H1 (cell line): ENCODE results near the gene FOXP4. TPM values are rescaled to one million over a fixed set of nuclear protein-coding genes. Genes with fewer than 3 reads are reported as not detected.
A peak's percentile ranks its signal among the peaks of the same experiment; 100 is the strongest.

ENCODE experiments used
- CTCF ChIA-PET: fragments of 300-600 bp; sonication (Branson Sonifier 250); formaldehyde crosslinking; loops from one replicate; lab custom pipeline; 2021; ENCODE audit not compliant: partially characterized antibody; lab: Charles Lee
- POLR2A ChIA-PET: fragments of 300-600 bp; sonication (Branson Sonifier 250); formaldehyde crosslinking; loops from one replicate; lab custom pipeline; 2021; ENCODE audit warnings: inconsistent platforms; ENCODE audit not compliant: partially characterized antibody; lab: Charles Lee
- DNase-seq, 2 experiments: peaks; one replicate each; pipeline versions ENCODE4 v3.0.0 to v3.0.0-alpha.2; 2010 to 2022; ENCODE audit warnings: low spot score in 2 of 2, low read depth in 1 of 2, mixed read lengths in 1 of 2
- FAIRE-seq: peaks from 2 replicates; lab custom pipeline; 2011; peaks lifted over from hg19 to GRCh38; lab: Jason Lieb, UNC
- H2AFZ ChIP-seq: 2 replicates; pipeline ENCODE4 v1.8.1; 2012; ENCODE audit warnings: low read length, inconsistent platforms
- H2AK5ac ChIP-seq: 2 replicates; pipeline ENCODE4 v1.6.1; 2013; ENCODE audit warnings: low read depth, low read length
- H2BK120ac ChIP-seq: replicated peaks from 2 replicates; pipeline ENCODE3; 2013; ENCODE audit warnings: low read depth, low read length, inconsistent platforms
- H2BK12ac ChIP-seq: 2 replicates; pipeline ENCODE4 v1.6.1; 2013; ENCODE audit warnings: low read depth, low read length
- H2BK15ac ChIP-seq: 2 replicates; pipeline ENCODE4 v1.6.1; 2013; ENCODE audit warnings: low read length
- H2BK20ac ChIP-seq: 2 replicates; pipeline ENCODE4 v1.6.1; 2013; ENCODE audit warnings: low read length
- H2BK5ac ChIP-seq: 2 replicates; pipeline ENCODE4 v1.6.1; 2013; ENCODE audit warnings: low read depth, low read length
- H3K14ac ChIP-seq: 2 replicates; pipeline ENCODE4 v1.6.1; 2013; ENCODE audit warnings: inconsistent platforms; ENCODE audit not compliant: insufficient read length
- H3K18ac ChIP-seq: 2 replicates; pipeline ENCODE4 v1.6.1; 2013; ENCODE audit warnings: low read length; ENCODE audit errors: extremely low read depth
- H3K23ac ChIP-seq: 2 replicates; pipeline ENCODE4 v1.6.1; 2013; ENCODE audit warnings: inconsistent platforms; ENCODE audit not compliant: insufficient read length
- H3K23me2 ChIP-seq: 2 replicates; pipeline ENCODE4 v1.6.1; 2013; ENCODE audit warnings: low read depth, low read length
- H3K27ac ChIP-seq: 2 replicates; pipeline ENCODE4 v1.6.1; 2011; ENCODE audit warnings: low read depth, low read length, inconsistent platforms
- H3K27me3 ChIP-seq, 4 experiments: replicated peaks in 1 of 4; 1 replicate in 1 of 4; 2 replicates in 3 of 4; pipeline versions ENCODE4 v1.6.1 to v1.8.1; 2011 to 2013; ENCODE audit warnings: low read length in 3 of 4, mild to moderate bottlenecking in 3 of 4, inconsistent platforms in 2 of 4, mixed read lengths in 2 of 4, moderate library complexity in 1 of 4; ENCODE audit not compliant: control insufficient read depth in 3 of 4, insufficient read depth in 3 of 4; ENCODE audit errors: extremely low read depth in 1 of 4
- H3K36me3 ChIP-seq, 4 experiments: 2 replicates each; pipeline versions ENCODE4 v1.6.1 to v1.8.1; 2011 to 2013; ENCODE audit warnings: mild to moderate bottlenecking in 4 of 4, low read length in 3 of 4, moderate library complexity in 2 of 4, control low read depth in 1 of 4, inconsistent platforms in 1 of 4; ENCODE audit not compliant: insufficient read depth in 4 of 4, control insufficient read depth in 2 of 4
- H3K4ac ChIP-seq: replicated peaks from 2 replicates; pipeline ENCODE3; 2013; ENCODE audit warnings: low read length, low read depth, mixed read lengths, inconsistent platforms; ENCODE audit not compliant: insufficient read length
- H3K4me1 ChIP-seq, 4 experiments: replicated peaks in 1 of 4; 1 replicate in 1 of 4; 2 replicates in 3 of 4; pipeline versions ENCODE4 v1.6.1 to v1.8.1; 2011 to 2013; ENCODE audit warnings: low read length in 3 of 4, inconsistent platforms in 2 of 4, mixed read lengths in 1 of 4; ENCODE audit not compliant: insufficient read depth in 4 of 4, control insufficient read depth in 3 of 4
- H3K4me2 ChIP-seq, 2 experiments: 2 replicates each; pipeline versions ENCODE4 v1.6.1 to v1.8.1; 2011 to 2013; ENCODE audit warnings: low read depth in 2 of 2, low read length in 2 of 2, control low read depth in 1 of 2, inconsistent platforms in 1 of 2, mild to moderate bottlenecking in 1 of 2; ENCODE audit not compliant: insufficient read depth in 1 of 2
- H3K4me3 ChIP-seq, 4 experiments: fragments of 200-600, 300-600 bp in 1 of 4; sonication (generic), shearing (Covaris generic), sonication (Bioruptor Twin) in 1 of 4; 2 replicates each; pipeline versions ENCODE4 v1.5.1 to v1.8.1; 2011 to 2016; ENCODE audit warnings: low read length in 4 of 4, low read depth in 3 of 4, control low read depth in 2 of 4, inconsistent platforms in 2 of 4, mild to moderate bottlenecking in 2 of 4, mixed read lengths in 1 of 4, moderate library complexity in 1 of 4; ENCODE audit not compliant: insufficient read depth in 2 of 4; ENCODE audit errors: extremely low read depth in 1 of 4
- H3K56ac ChIP-seq: replicated peaks from 2 replicates; pipeline ENCODE3; 2013; ENCODE audit warnings: low read depth, mild to moderate bottlenecking, mixed read lengths, low read length, inconsistent platforms; ENCODE audit not compliant: insufficient read length
- H3K79me1 ChIP-seq: 2 replicates; pipeline ENCODE4 v1.6.1; 2013; ENCODE audit warnings: low read depth, low read length, control low read depth
- H3K79me2 ChIP-seq, 2 experiments: 2 replicates each; pipeline versions ENCODE4 v1.6.1 to v1.8.1; 2012 to 2013; ENCODE audit warnings: low read length in 2 of 2, mild to moderate bottlenecking in 2 of 2, inconsistent platforms in 1 of 2; ENCODE audit not compliant: insufficient read depth in 2 of 2, control insufficient read depth in 1 of 2
- H3K9ac ChIP-seq, 4 experiments: replicated peaks in 1 of 4; 1 replicate in 1 of 4; 2 replicates in 3 of 4; pipeline versions ENCODE4 v1.6.1 to v1.8.1; 2011 to 2013; ENCODE audit warnings: low read depth in 3 of 4, low read length in 3 of 4, control low read depth in 2 of 4, mild to moderate bottlenecking in 2 of 4, moderate library complexity in 2 of 4, inconsistent platforms in 1 of 4; ENCODE audit errors: extremely low read depth in 1 of 4
- H3K9me3 ChIP-seq, 2 experiments: 2 replicates each; pipeline versions ENCODE4 v1.6.1 to v1.8.1; 2012 to 2013; ENCODE audit warnings: mild to moderate bottlenecking in 2 of 2, moderate library complexity in 2 of 2, control low read depth in 1 of 2, inconsistent platforms in 1 of 2, low read depth in 1 of 2, low read length in 1 of 2, mixed read lengths in 1 of 2; ENCODE audit not compliant: insufficient read depth in 2 of 2
- H4K20me1 ChIP-seq, 2 experiments: replicated peaks in 1 of 2; 2 replicates each; pipeline versions ENCODE3 to v1.8.1; 2011 to 2013; ENCODE audit warnings: inconsistent platforms in 2 of 2, low read length in 2 of 2, mild to moderate bottlenecking in 1 of 2; ENCODE audit not compliant: insufficient read depth in 2 of 2, control insufficient read depth in 1 of 2
- H4K5ac ChIP-seq: 2 replicates; pipeline ENCODE4 v1.6.1; 2013; ENCODE audit warnings: low read length, low read depth, mixed read lengths, inconsistent platforms; ENCODE audit not compliant: insufficient read length
- H4K8ac ChIP-seq: 2 replicates; pipeline ENCODE4 v1.8.0; 2013; ENCODE audit warnings: mild to moderate bottlenecking, moderate library complexity, low read length, inconsistent platforms; ENCODE audit not compliant: insufficient read depth; ENCODE audit errors: extremely low read depth
- H4K91ac ChIP-seq: replicated peaks from 2 replicates; pipeline ENCODE3; 2013; ENCODE audit warnings: low read length, mixed read lengths, inconsistent platforms; ENCODE audit not compliant: insufficient read length
- CTBP2 ChIP-seq: IDR thresholded peaks from 2 replicates; pipeline ENCODE4 v1.7.0; 2011; ENCODE audit warnings: borderline replicate concordance, mild to moderate bottlenecking, moderate library complexity, mixed read lengths, low read length; ENCODE audit not compliant: insufficient read depth, insufficient read length
- CTCF ChIP-seq, 3 experiments: IDR thresholded peaks; 1 replicate in 2 of 3; 2 replicates in 1 of 3; pipeline versions ENCODE4 v1.5.1 to v1.6.1; 2011; ENCODE audit warnings: low read length in 3 of 3, mild to moderate bottlenecking in 3 of 3, inconsistent platforms in 2 of 3, low read depth in 1 of 3, moderate library complexity in 1 of 3; ENCODE audit not compliant: insufficient read depth in 1 of 3; ENCODE audit errors: control extremely low read depth in 1 of 3
- RAD21 ChIP-seq, 2 experiments: IDR thresholded peaks in 1 of 2; conservative IDR thresholded peaks in 1 of 2; 2 replicates each; pipeline ENCODE4 v1.6.1; 2011; ENCODE audit warnings: low read depth in 2 of 2, low read length in 2 of 2, improper control_type of control experiment in 1 of 2, inconsistent platforms in 1 of 2, mild to moderate bottlenecking in 1 of 2, moderate library complexity in 1 of 2
- WGBS, 2 experiments: shearing (Covaris generic) in 1 of 2; methylation state at CpG; one replicate each; pipeline versions ENCODE4 v1.1.6 to v1.1.7; 2013 to 2015; ENCODE audit warnings: low lambda C conversion rate in 2 of 2, mixed read lengths in 2 of 2, inconsistent platforms in 1 of 2, low coverage in 1 of 2, missing lambda C conversion rate in 1 of 2; ENCODE audit not compliant: insufficient replicate concordance in 2 of 2, insufficient coverage in 1 of 2, insufficient read length in 1 of 2; ENCODE audit errors: extremely low coverage in 1 of 2, missing lambda C conversion rate in 1 of 2; 5-methylcytosine and 5-hydroxymethylcytosine counted together
- polyA plus RNA-seq, 7 experiments: library from polyadenylated mRNA; depleted of rRNA in 3 of 7; stranded (reverse) in 5 of 7; unstranded in 2 of 7; fragments of >200 nt in 5 of 7; fragments of 200-250 nt in 2 of 7; gene quantifications; 1 replicate in 5 of 7; 2 replicates in 1 of 7; 4 replicates in 1 of 7; pipeline versions ENCODE4 v1.2.1 to v1.2.3, GENCODE V29; 2011 to 2013; ENCODE audit warnings: missing spikeins in 2 of 7, mixed read lengths in 2 of 7
- total RNA-seq: library from RNA; stranded (reverse); fragmentation: NEBNext Ultra II Directional; extraction: Animal tissue kit (Norgen Biotek cat#: 25700); gene quantifications from 2 replicates; pipeline ENCODE4 v1.2.1, GENCODE V29; 2021

Gene FOXP4
- total and polyA plus RNA-seq, 2 of the 8 experiments (the other 6 are each of a cell fraction or from before 2014, with no cell fraction given) = 4.8 to 13.3 TPM

- Histone ChIP-seq H3K56ac (no peak overlapping the region), H3K79me1 (no peaks in the 10 kb centered on the region), H4K20me1 (no peaks in the 10 kb centered on the region), H2AFZ (no peak overlapping the region), H2BK20ac (peak overlapping the region; percentile 56; the same call in 1 of the 2 replicates), H3K27me3 (peaks cover 8 to 46% (median 25%) of the 10 kb centered on the region in 4 experiments; a peak in 6 of 7 replicates), H3K23me2 (peaks cover 22% of the 10 kb centered on the region; the same call in 1 of the 2 replicates), H3K4me1 (peaks cover 0 to 9% (median 6%) of the 10 kb centered on the region in 4 experiments; a peak in 6 of 7 replicates), H3K36me3 (no peaks in the 10 kb centered on the region), H2AK5ac (no peak overlapping the region), H3K79me2 (peaks cover 0 to 4% of the 10 kb centered on the region in 2 experiments; a peak in 1 of 4 replicates), H4K5ac (no peak overlapping the region), H4K8ac (no peak overlapping the region), H3K23ac (no peak overlapping the region), H4K91ac (no peak overlapping the region), H3K18ac (peak overlapping the region; percentile 56), H3K27ac (no peak overlapping the region), H3K14ac (no peak overlapping the region), H2BK12ac (no peak overlapping the region), H3K4me3 (no peak overlapping the region), H3K9ac (no peak overlapping the region), H2BK5ac (0 out of 2 replicates have a peak overlapping the region, but pooled peaks have one; percentile 46), H3K4ac (peak overlapping the region; percentile 11), H2BK120ac (no peak overlapping the region), H2BK15ac (no peak overlapping the region; the same call in 1 of the 2 replicates), H3K9me3 (no peaks in the 10 kb centered on the region), H3K4me2 (no peak overlapping the region)
- ChIA-PET CTCF (interaction anchor here (0.6 to 6.5 kb wide), 13 partner anchors 9 to 268 kb away, joined by 3 to 48 read pairs (median 3); no protein-coding TSS in a partner anchor), POLR2A (interaction anchor here (0.7 to 1.2 kb wide), 3 partner anchors 19 to 55 kb away, joined by 3 read pairs; no protein-coding TSS in a partner anchor)
- FAIRE-seq = no peak
- WGBS, 2 experiments = 45% methylated on average over 4 of the region's 4 CpGs; no CpG with 5 or more reads in 1 of the 2 experiments
- no peak for DNase-seq
- TF ChIP-seq CTCF (IDR thresholded peaks at IDR 0.05; ENCODE audit: control extremely low read depth in 1 of 3, insufficient read depth in 1 of 3, low read depth in 1 of 3, low read length in 3 of 3) = peak in 1 of 3 experiments; percentile 1; a peak in 1 of 4 replicates
- TF ChIP-seq CTBP2 = no peak
- TF ChIP-seq RAD21 (IDR thresholded peaks at IDR 0.05 in 1 of 2, conservative IDR thresholded peaks at IDR 0.05 in 1 of 2; ENCODE audit: low read depth in 2 of 2, low read length in 2 of 2) = peak in 1 of 2 experiments; percentile 12; a peak in 1 of 4 replicates
Measured at GRCh38 chr6:41634657-41635056, 88.5 kb downstream of the FOXP4 start.
